Neuronal stem cell (in vitro differentiated cells): ENCODE results near the gene GIPC2.

Source experiments
- DNase-seq: peaks from one replicate; pipeline ENCODE4 v3.0.0-alpha.2; 2013; ENCODE audit warnings: low spot score
- H2AFZ ChIP-seq: one replicate; pipeline ENCODE4 v1.6.1; 2013; ENCODE audit warnings: mild to moderate bottlenecking, low read length, inconsistent platforms
- H2AK5ac ChIP-seq: 2 replicates; pipeline ENCODE4 v1.6.1; 2013; ENCODE audit warnings: low read depth, mild to moderate bottlenecking, inconsistent platforms, low read length, moderate library complexity, mixed read lengths
- H2BK120ac ChIP-seq: 2 replicates; pipeline ENCODE4 v1.6.1; 2013; ENCODE audit warnings: low read depth, mild to moderate bottlenecking, inconsistent platforms, low read length, moderate library complexity, mixed read lengths
- H2BK12ac ChIP-seq: one replicate; pipeline ENCODE4 v1.6.1; 2013; ENCODE audit warnings: low read length, inconsistent platforms
- H2BK15ac ChIP-seq: 2 replicates; pipeline ENCODE4 v1.6.1; 2013; ENCODE audit warnings: mild to moderate bottlenecking, low read length, inconsistent platforms, mixed read lengths
- H2BK5ac ChIP-seq: one replicate; pipeline ENCODE4 v1.6.1; 2013; ENCODE audit warnings: inconsistent platforms, mild to moderate bottlenecking, low read length, moderate library complexity
- H3K14ac ChIP-seq: one replicate; pipeline ENCODE4 v1.6.1; 2013; ENCODE audit warnings: low read length, inconsistent platforms
- H3K18ac ChIP-seq: 2 replicates; pipeline ENCODE4 v1.6.1; 2013; ENCODE audit warnings: low read length, inconsistent platforms
- H3K23ac ChIP-seq: 2 replicates; pipeline ENCODE4 v1.6.1; 2013; ENCODE audit warnings: low read depth, mild to moderate bottlenecking, mixed read lengths, low read length, inconsistent platforms; ENCODE audit not compliant: poor library complexity
- H3K27ac ChIP-seq: replicated peaks from 3 replicates; pipeline ENCODE4 v1.5.1; 2013; ENCODE audit warnings: low read length, inconsistent platforms
- H3K27me3 ChIP-seq, 3 experiments: 2 replicates each; pipeline ENCODE4 v1.6.1; 2013; ENCODE audit warnings: low read length in 3 of 3, mild to moderate bottlenecking in 2 of 3, inconsistent platforms in 1 of 3, low read depth in 1 of 3, mixed read lengths in 1 of 3, moderate library complexity in 1 of 3; ENCODE audit not compliant: control insufficient read depth in 3 of 3, insufficient read depth in 3 of 3
- H3K36me3 ChIP-seq, 2 donors: replicated peaks in 1 of 2; 2 replicates each; pipeline ENCODE4 v1.6.1; 2013; ENCODE audit warnings: low read length in 2 of 2; ENCODE audit not compliant: control insufficient read depth in 2 of 2, insufficient read depth in 2 of 2
- H3K4ac ChIP-seq: 2 replicates; pipeline ENCODE4 v1.6.1; 2013; ENCODE audit warnings: inconsistent platforms, mild to moderate bottlenecking, low read length, moderate library complexity
- H3K4me1 ChIP-seq, 2 donors: 1 replicate in 1 of 2; 2 replicates in 1 of 2; pipeline ENCODE4 v1.6.1; 2013; ENCODE audit warnings: low read length in 2 of 2, low read depth in 1 of 2; ENCODE audit not compliant: control insufficient read depth in 2 of 2, insufficient read depth in 1 of 2
- H3K4me2 ChIP-seq: one replicate; pipeline ENCODE4 v1.6.1; 2013; ENCODE audit warnings: mild to moderate bottlenecking, low read length, inconsistent platforms; ENCODE audit not compliant: insufficient read depth, poor library complexity, severe bottlenecking
- H3K4me3 ChIP-seq, 2 donors: 2 replicates each; pipeline ENCODE4 v1.5.1; 2013; ENCODE audit warnings: low read length in 2 of 2, mild to moderate bottlenecking in 2 of 2, inconsistent platforms in 1 of 2, moderate library complexity in 1 of 2
- H3K79me1 ChIP-seq: one replicate; pipeline ENCODE4 v1.6.1; 2013; ENCODE audit warnings: low read depth, mild to moderate bottlenecking, inconsistent platforms, low read length, moderate library complexity
- H3K9ac ChIP-seq: one replicate; pipeline ENCODE4 v1.6.1; 2013; ENCODE audit warnings: mild to moderate bottlenecking, low read depth, low read length, inconsistent platforms; ENCODE audit not compliant: poor library complexity
- H3K9me3 ChIP-seq, 2 donors: replicated peaks in 1 of 2; 2 replicates each; pipeline versions ENCODE3 to v1.6.1; 2013; ENCODE audit warnings: low read length in 2 of 2, mild to moderate bottlenecking in 2 of 2, inconsistent platforms in 1 of 2, low read depth in 1 of 2, mixed read lengths in 1 of 2, moderate library complexity in 1 of 2; ENCODE audit not compliant: control insufficient read depth in 2 of 2, insufficient read depth in 1 of 2
- H4K8ac ChIP-seq: one replicate; pipeline ENCODE4 v1.6.1; 2013; ENCODE audit warnings: low read depth, mild to moderate bottlenecking, inconsistent platforms, low read length, moderate library complexity
- H4K91ac ChIP-seq: one replicate; pipeline ENCODE4 v1.6.1; 2013; ENCODE audit warnings: low read length, low read depth, mild to moderate bottlenecking, inconsistent platforms; ENCODE audit not compliant: poor library complexity
- WGBS, 2 donors: extraction: QIAGEN DNeasy Blood & Tissue Kit; methylation state at CpG; one replicate each; pipeline ENCODE4 v1.1.7; 2013; ENCODE audit warnings: missing lambda C conversion rate in 2 of 2, mixed read lengths in 1 of 2; ENCODE audit not compliant: insufficient read length in 2 of 2, insufficient replicate concordance in 1 of 2; ENCODE audit errors: extremely low coverage in 2 of 2; 5-methylcytosine and 5-hydroxymethylcytosine counted together

Gene GIPC2

GRCh38 chr1:78094639-78095038 lies 48.9 kb downstream of the GIPC2 start:
- Histone ChIP-seq H3K23ac (no peak overlapping the region), H3K27me3 (no peaks in the 10 kb centered on the region), H3K9me3 (no peaks in the 10 kb centered on the region), H3K4me2 (no peak overlapping the region), H3K9ac (no peak overlapping the region), H4K8ac (no peak overlapping the region), H3K4me3 (no peak overlapping the region), H3K4me1 (no peaks in the 10 kb centered on the region), H2AK5ac (no peak overlapping the region), H2AFZ (no peak overlapping the region), H3K36me3 (no peaks in the 10 kb centered on the region), H2BK5ac (no peak overlapping the region), H2BK120ac (no peak overlapping the region), H3K79me1 (no peaks in the 10 kb centered on the region), H2BK15ac (no peak overlapping the region), H4K91ac (no peak overlapping the region), H3K14ac (no peak overlapping the region), H3K4ac (no peak overlapping the region), H3K18ac (no peak overlapping the region), H3K27ac (no peak overlapping the region), H2BK12ac (no peak overlapping the region)
- no peak for DNase-seq
- WGBS, 2 donors, result no CpG with 5 or more reads among the region's 1 CpG

- no peak overlapping the region for H2BK120ac ChIP-seq
- no peak overlapping the region for H3K4me3 ChIP-seq
- no peak overlapping the region for H2BK15ac ChIP-seq
- no peak overlapping the region for H3K23ac ChIP-seq
- H3K79me1 ChIP-seq, result no peaks in the 10 kb centered on the region
- no CpG with 5 or more reads among the region's 2 CpGs for WGBS, 2 donors
- no peaks in the 10 kb centered on the region for H3K27me3 ChIP-seq
- no peak overlapping the region for H2AK5ac ChIP-seq
- H2BK5ac ChIP-seq, result no peak overlapping the region
- H3K14ac ChIP-seq, result no peak overlapping the region
- H4K8ac ChIP-seq, result no peak overlapping the region
- H3K18ac ChIP-seq, result no peak overlapping the region
- no peak for DNase-seq
- no peak overlapping the region for H4K91ac ChIP-seq
- H3K4me2 ChIP-seq, result no peak overlapping the region
- H3K27ac ChIP-seq, result no peak overlapping the region
- H3K4me1 ChIP-seq, result no peaks in the 10 kb centered on the region
- H3K4ac ChIP-seq, result no peak overlapping the region
- H3K9ac ChIP-seq, result no peak overlapping the region
- H2BK12ac ChIP-seq, result no peak overlapping the region
- H3K36me3 ChIP-seq, result no peaks in the 10 kb centered on the region
- H2AFZ ChIP-seq, result no peak overlapping the region
- no peaks in the 10 kb centered on the region for H3K9me3 ChIP-seq
These were observed 49.8 kb downstream of the GIPC2 start for GRCh38 chr1:78095593-78095992.

DNA sequence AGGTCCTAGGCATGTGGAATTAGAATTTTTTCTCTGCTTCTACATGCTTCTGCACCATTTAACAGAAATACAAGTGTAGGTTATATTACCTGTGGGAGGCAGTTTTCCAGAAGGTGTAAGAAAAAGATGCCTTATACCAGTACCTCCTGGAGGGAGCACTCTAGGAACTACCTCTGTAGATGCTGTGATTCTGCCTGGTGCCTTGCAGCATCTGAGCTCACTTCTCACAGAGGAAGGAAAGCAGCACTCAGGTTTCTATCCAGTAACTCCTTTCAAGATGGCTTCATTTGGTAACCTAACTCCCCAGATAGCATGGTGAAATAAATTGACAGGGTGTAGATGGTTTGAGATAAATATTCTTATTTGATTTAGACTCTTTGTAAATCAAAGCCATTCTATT lies 50.3 kb downstream of the GIPC2 start:
- H3K18ac ChIP-seq, result no peak overlapping the region
- H3K14ac ChIP-seq, result no peak overlapping the region
- no peak overlapping the region for H3K23ac ChIP-seq
- no peak overlapping the region for H3K9ac ChIP-seq
- no peaks in the 10 kb centered on the region for H3K9me3 ChIP-seq
- H3K4me2 ChIP-seq, result no peak overlapping the region
- no peak overlapping the region for H3K4me3 ChIP-seq
- no peaks in the 10 kb centered on the region for H3K79me1 ChIP-seq
- H2BK12ac ChIP-seq, result no peak overlapping the region
- no peak overlapping the region for H3K4ac ChIP-seq
- no peak for DNase-seq
- no peak overlapping the region for H3K27ac ChIP-seq
- no peaks in the 10 kb centered on the region for H3K36me3 ChIP-seq
- H2AK5ac ChIP-seq, result no peak overlapping the region
- no peak overlapping the region for H4K91ac ChIP-seq
- H4K8ac ChIP-seq, result no peak overlapping the region
- H3K4me1 ChIP-seq, result no peaks in the 10 kb centered on the region
- no peak overlapping the region for H2BK120ac ChIP-seq
- H2BK5ac ChIP-seq, result no peak overlapping the region
- no peak overlapping the region for H2AFZ ChIP-seq
- no peaks in the 10 kb centered on the region for H3K27me3 ChIP-seq
- no peak overlapping the region for H2BK15ac ChIP-seq

- no peaks in the 10 kb centered on the region for H3K4me1 ChIP-seq
These were observed 51.2 kb downstream of the GIPC2 start for GRCh38 chr1:78096976-78097375.

More at GRCh38 chr1:78096976-78097375, 51.2 kb downstream of the GIPC2 start:
- no peak overlapping the region for H2BK12ac ChIP-seq
- H3K9me3 ChIP-seq, result no peaks in the 10 kb centered on the region
- H3K18ac ChIP-seq, result no peak overlapping the region
- H3K4me3 ChIP-seq, result no peak overlapping the region
- no peak for DNase-seq
- H3K27ac ChIP-seq, result no peak overlapping the region
- H2AK5ac ChIP-seq, result no peak overlapping the region
- no peak overlapping the region for H3K4ac ChIP-seq
- H4K91ac ChIP-seq, result no peak overlapping the region
- no peak overlapping the region for H3K9ac ChIP-seq
- H2BK15ac ChIP-seq, result no peak overlapping the region
- H3K36me3 ChIP-seq, result no peaks in the 10 kb centered on the region
- H3K4me2 ChIP-seq, result no peak overlapping the region
- H3K27me3 ChIP-seq, result no peaks in the 10 kb centered on the region
- WGBS, 2 donors, result no CpG with 5 or more reads among the region's 1 CpG
- no peaks in the 10 kb centered on the region for H3K79me1 ChIP-seq
- no peak overlapping the region for H2BK120ac ChIP-seq
- no peak overlapping the region for H2AFZ ChIP-seq
- no peak overlapping the region for H2BK5ac ChIP-seq
- no peak overlapping the region for H3K23ac ChIP-seq
- no peak overlapping the region for H3K14ac ChIP-seq
- H4K8ac ChIP-seq, result no peak overlapping the region
